Measurements from ENCODE around the gene CEACAM7.

GRCh38 chr19:41666075-41666474 lies 22.0 kb downstream of the CEACAM7 start:
- no peak for TF ChIP-seq POLR2AphosphoS5 (IDR thresholded peaks at IDR 0.05; ENCODE audit: low read depth, low read length)
- TF ChIP-seq POLR2A (IDR thresholded peaks at IDR 0.05; ENCODE audit: low read depth, low read length): no peak
- TF ChIP-seq TAF1 (IDR thresholded peaks at IDR 0.05; ENCODE audit: borderline replicate concordance, low read depth, low read length): no peak

Measured in GM12892 (cell line).